Nephron (organoid): ENCODE measurements around the gene ACBD3.
A peak's percentile ranks its signal among the peaks of the same experiment; 100 is the strongest.

ENCODE experiments used
- H3K27ac Mint-ChIP-seq, 3 experiments: 2 replicates each; pipeline ENCODE4 v1.8.0; 2020; ENCODE audit warnings: mixed read lengths in 3 of 3, mild to moderate bottlenecking in 2 of 3, moderate library complexity in 1 of 3
- H3K27me3 Mint-ChIP-seq: 2 replicates; pipeline ENCODE4 v1.8.0; 2021; ENCODE audit warnings: low read depth, mild to moderate bottlenecking, moderate library complexity, mixed read lengths
- H3K36me3 Mint-ChIP-seq: 2 replicates; pipeline ENCODE4 v1.8.0; 2020; ENCODE audit warnings: low read depth, mixed read lengths
- H3K4me1 Mint-ChIP-seq: 2 replicates; pipeline ENCODE4 v1.8.0; 2020; ENCODE audit warnings: mixed read lengths
- H3K4me3 Mint-ChIP-seq, 3 experiments: 2 replicates each; pipeline ENCODE4 v1.8.0; 2020; ENCODE audit warnings: mild to moderate bottlenecking in 3 of 3, mixed read lengths in 3 of 3, moderate library complexity in 2 of 3
- H3K9me3 Mint-ChIP-seq: 2 replicates; pipeline ENCODE4 v1.8.0; 2020; ENCODE audit warnings: mixed read lengths
- TF ChIP-seq, protein P1 (sequence below), 3 experiments: fragments of 200-600 bp; sonication (generic); IDR thresholded peaks; one replicate each; pipeline ENCODE4 v1.5.0; 2021; ENCODE audit warnings: antibody characterized with exemption in 3 of 3; ENCODE audit not compliant: unreplicated experiment in 3 of 3

Gene ACBD3

DNA sequence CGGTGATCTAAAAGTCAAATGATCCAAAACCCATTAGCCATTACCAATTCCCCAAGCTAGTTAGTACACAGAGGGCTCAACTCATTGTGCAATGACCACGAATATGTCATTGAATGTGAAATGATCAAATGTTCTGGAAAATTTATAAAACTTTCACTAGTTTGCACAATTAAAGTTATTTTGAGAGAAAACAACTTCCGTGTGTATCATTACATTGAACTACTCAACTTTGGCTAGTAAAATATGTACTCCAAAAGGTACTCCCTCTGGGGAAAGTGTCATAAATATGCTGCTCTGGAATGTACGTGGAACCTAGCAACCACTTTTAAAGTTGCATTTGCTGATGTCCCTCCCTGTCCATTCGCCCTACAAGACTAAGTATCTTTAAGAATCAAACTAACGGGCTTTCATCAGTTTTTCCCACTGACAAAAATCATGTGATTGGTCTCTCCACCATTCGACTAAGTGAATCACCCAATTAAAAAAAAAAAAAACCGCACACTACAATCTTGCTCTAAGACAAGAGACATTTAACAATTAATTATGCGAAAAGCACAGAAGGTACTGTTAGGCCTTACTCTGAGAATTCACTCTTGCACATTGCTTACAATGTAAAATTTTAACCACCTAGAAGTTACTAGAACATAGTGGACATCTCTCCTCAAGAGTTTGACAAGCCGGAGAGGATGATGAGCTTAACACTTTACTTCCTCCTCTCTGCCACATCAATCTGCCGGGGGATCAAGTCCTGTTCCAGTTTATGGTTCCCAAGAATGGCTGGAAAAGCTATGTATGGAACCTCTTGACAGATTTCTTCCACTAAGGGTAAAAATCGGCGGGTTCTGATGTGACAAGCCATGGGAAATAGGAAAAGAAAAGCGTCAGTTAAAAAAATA lies 1.2 kb downstream of the ACBD3 start:
- H3K4me3 Mint-ChIP-seq: peak overlapping the region; percentile 97 to 100 (median 99)
- H3K27me3 Mint-ChIP-seq: peaks cover 3% of the 10 kb centered on the region
- peak overlapping the region; percentile 96 to 100 (median 99) for H3K27ac Mint-ChIP-seq
- H3K4me1 Mint-ChIP-seq: peaks cover 44% of the 10 kb centered on the region
- no peaks in the 10 kb centered on the region for H3K9me3 Mint-ChIP-seq
- peaks cover 27% of the 10 kb centered on the region for H3K36me3 Mint-ChIP-seq
- TF ChIP-seq, protein P1, sequence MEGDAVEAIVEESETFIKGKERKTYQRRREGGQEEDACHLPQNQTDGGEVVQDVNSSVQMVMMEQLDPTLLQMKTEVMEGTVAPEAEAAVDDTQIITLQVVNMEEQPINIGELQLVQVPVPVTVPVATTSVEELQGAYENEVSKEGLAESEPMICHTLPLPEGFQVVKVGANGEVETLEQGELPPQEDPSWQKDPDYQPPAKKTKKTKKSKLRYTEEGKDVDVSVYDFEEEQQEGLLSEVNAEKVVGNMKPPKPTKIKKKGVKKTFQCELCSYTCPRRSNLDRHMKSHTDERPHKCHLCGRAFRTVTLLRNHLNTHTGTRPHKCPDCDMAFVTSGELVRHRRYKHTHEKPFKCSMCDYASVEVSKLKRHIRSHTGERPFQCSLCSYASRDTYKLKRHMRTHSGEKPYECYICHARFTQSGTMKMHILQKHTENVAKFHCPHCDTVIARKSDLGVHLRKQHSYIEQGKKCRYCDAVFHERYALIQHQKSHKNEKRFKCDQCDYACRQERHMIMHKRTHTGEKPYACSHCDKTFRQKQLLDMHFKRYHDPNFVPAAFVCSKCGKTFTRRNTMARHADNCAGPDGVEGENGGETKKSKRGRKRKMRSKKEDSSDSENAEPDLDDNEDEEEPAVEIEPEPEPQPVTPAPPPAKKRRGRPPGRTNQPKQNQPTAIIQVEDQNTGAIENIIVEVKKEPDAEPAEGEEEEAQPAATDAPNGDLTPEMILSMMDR (IDR thresholded peaks at IDR 0.05; ENCODE audit: unreplicated experiment in 3 of 3): no peak

DNA sequence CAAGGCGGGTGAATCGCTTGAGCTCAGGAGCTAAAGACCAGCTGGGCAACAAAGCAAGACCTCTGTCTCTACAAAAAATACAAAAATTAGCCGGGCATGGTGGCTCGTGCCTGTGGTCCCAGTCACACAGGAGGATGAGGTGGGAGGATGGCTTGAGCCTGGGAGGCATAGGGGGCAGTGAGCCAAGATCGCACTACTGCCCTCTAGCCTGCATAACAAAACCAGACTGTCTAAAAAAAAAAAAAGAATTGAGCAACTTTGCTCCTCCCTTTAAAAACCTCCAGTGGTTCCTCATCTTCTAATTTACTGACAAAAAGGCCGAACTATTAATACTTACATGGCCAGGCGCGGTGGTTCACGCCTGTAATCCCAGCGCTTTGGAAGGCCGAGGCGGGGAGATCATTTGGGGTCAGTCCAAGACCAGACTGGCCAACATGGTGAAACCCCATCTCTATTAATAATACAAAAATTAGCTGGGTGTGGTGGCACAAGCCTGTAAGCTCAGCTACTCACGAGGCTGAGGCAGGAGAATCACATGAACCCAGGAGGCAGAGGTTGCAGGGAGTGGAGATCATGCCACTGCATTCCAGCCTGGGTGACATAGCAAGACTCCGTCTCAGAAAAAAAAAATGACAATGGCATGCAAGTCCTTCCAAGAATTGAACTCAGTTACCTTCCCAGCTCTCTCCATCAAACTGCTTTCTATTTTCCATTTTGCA lies 4.4 kb downstream of the ACBD3 start:
- peak overlapping the region in 2 of 3 experiments; percentile 45 to 64 for H3K4me3 Mint-ChIP-seq
- TF ChIP-seq, protein P1 (IDR thresholded peaks at IDR 0.05; ENCODE audit: unreplicated experiment in 3 of 3): peak; percentile 26 to 27 (median 26)
- H3K27ac Mint-ChIP-seq: peak overlapping the region; percentile 27 to 86 (median 72)
- H3K27me3 Mint-ChIP-seq: peaks cover 3% of the 10 kb centered on the region
- H3K9me3 Mint-ChIP-seq: no peaks in the 10 kb centered on the region
- H3K4me1 Mint-ChIP-seq: peaks cover 53% of the 10 kb centered on the region
- peaks cover 42% of the 10 kb centered on the region for H3K36me3 Mint-ChIP-seq

DNA sequence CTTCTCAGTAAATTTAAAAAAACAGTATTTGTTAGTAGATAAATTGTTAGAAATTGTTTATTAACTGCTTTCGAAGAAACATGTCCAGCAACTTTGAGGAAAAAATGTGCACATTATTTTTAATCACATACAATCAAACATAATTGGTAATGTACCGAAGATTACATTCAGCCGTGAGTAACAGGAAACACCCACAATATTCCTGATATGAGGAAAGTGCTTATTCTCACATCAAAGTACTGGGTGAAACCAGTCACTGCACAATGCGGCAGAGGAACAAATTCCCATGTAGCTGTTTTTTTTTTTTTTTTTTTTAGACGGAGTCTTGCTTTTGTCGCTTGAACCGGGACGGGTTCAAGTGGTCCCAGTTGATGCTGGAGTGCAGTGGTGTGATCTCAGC lies 9.7 kb downstream of the ACBD3 start:
- Mint-ChIP-seq H3K27me3 (no peaks in the 10 kb centered on the region), H3K9me3 (no peaks in the 10 kb centered on the region), H3K4me1 (peaks cover 28% of the 10 kb centered on the region), H3K36me3 (peaks cover 34% of the 10 kb centered on the region), H3K4me3 (no peak overlapping the region), H3K27ac (no peak overlapping the region)
- TF ChIP-seq, protein P1 (IDR thresholded peaks at IDR 0.05; ENCODE audit: unreplicated experiment in 3 of 3): no peak

DNA sequence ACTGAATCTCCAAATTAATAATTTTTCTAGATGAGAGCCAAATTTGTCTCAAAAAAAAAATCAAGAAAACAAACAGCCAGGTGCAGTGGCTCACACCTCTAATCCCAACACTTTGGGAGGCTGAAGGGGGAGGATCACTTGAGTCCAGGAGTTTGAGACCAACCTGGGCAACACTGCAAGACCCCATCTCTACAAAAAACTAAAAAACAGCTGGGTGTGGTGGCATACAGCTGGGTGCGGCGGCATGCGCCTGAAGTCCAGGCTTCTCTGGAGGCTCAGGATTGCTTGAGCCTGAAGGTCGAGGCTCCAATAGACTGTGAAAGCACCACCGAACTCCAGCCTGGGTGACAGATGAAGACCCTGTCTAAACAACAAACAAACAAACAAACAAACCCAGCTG lies 14.0 kb downstream of the ACBD3 start:
- H3K4me1 Mint-ChIP-seq: peaks cover 9% of the 10 kb centered on the region
- no peak overlapping the region for H3K4me3 Mint-ChIP-seq
- TF ChIP-seq, protein P1 (IDR thresholded peaks at IDR 0.05; ENCODE audit: unreplicated experiment in 3 of 3): no peak
- no peaks in the 10 kb centered on the region for H3K27me3 Mint-ChIP-seq
- H3K27ac Mint-ChIP-seq: no peak overlapping the region
- H3K36me3 Mint-ChIP-seq: peaks cover 15% of the 10 kb centered on the region
- H3K9me3 Mint-ChIP-seq: no peaks in the 10 kb centered on the region

DNA sequence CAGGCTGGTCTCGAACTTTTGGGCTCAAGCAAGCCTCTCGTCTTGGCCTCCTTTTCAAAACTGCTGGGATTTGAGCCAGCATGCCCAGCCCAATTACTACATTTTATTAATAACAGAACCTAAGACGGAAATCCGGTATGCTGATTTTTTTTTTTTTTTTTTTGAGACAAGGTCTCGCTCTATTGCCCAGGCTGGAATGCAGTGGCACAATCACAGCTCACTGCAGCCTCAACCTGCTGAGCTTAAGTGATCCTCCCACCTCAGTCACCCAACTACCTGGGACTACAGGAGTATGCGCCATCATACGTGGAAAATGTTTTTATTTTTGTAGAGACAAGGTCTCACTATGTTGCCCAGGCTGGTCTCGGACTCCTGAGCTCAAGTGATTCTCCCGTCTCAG lies 20.2 kb downstream of the ACBD3 start:
- no peaks in the 10 kb centered on the region for H3K9me3 Mint-ChIP-seq
- peaks cover 35% of the 10 kb centered on the region for H3K36me3 Mint-ChIP-seq
- no peak overlapping the region for H3K4me3 Mint-ChIP-seq
- TF ChIP-seq, protein P1 (IDR thresholded peaks at IDR 0.05; ENCODE audit: unreplicated experiment in 3 of 3): no peak
- no peak overlapping the region for H3K27ac Mint-ChIP-seq
- H3K4me1 Mint-ChIP-seq: no peaks in the 10 kb centered on the region
- H3K27me3 Mint-ChIP-seq: no peaks in the 10 kb centered on the region
